ENCODE measurements around the gene LPP. TPM values are rescaled to one million over a fixed set of nuclear protein-coding genes. Genes with fewer than 3 reads are reported as not detected.

The LPP gene
- total and polyA plus RNA-seq, 2 of the 4 experiments (the other 2 are of a cell fraction): 16.0 to 130 TPM

- peak overlapping the region; percentile 64 for H3K14ac ChIP-seq (replicated peaks; ENCODE audit: low read depth, low read length)
- H2AFZ ChIP-seq (replicated peaks; ENCODE audit: low read length, poor library complexity): no peak overlapping the region
- ChIA-PET CTCF (interaction anchor here (0.7 to 1.4 kb wide), 3 partner anchors 12 to 672 kb away, joined by 3 to 6 read pairs (median 3); no protein-coding TSS in a partner anchor), POLR2A (ENCODE audit: unreplicated experiment) (no interaction called here)
- H3K4me2 ChIP-seq (ENCODE audit: low read depth, low read length): no peak overlapping the region
- in situ Hi-C loops (cut with MboI; ENCODE audit: low sequenced_read_pairs): no loop called here
- TF ChIP-seq RAD21 (IDR thresholded peaks at IDR 0.05; ENCODE audit: low read length): no peak
- no peak for TF ChIP-seq RFX5 (IDR thresholded peaks at IDR 0.05; ENCODE audit: low read depth, low read length)
- no peak for TF ChIP-seq RCOR1 (IDR thresholded peaks at IDR 0.05; ENCODE audit: insufficient replicate concordance, low read length)
- no peak for TF ChIP-seq MXI1 (IDR thresholded peaks at IDR 0.05; ENCODE audit: borderline replicate concordance, low read depth, low read length)
- TF ChIP-seq, protein P1, sequence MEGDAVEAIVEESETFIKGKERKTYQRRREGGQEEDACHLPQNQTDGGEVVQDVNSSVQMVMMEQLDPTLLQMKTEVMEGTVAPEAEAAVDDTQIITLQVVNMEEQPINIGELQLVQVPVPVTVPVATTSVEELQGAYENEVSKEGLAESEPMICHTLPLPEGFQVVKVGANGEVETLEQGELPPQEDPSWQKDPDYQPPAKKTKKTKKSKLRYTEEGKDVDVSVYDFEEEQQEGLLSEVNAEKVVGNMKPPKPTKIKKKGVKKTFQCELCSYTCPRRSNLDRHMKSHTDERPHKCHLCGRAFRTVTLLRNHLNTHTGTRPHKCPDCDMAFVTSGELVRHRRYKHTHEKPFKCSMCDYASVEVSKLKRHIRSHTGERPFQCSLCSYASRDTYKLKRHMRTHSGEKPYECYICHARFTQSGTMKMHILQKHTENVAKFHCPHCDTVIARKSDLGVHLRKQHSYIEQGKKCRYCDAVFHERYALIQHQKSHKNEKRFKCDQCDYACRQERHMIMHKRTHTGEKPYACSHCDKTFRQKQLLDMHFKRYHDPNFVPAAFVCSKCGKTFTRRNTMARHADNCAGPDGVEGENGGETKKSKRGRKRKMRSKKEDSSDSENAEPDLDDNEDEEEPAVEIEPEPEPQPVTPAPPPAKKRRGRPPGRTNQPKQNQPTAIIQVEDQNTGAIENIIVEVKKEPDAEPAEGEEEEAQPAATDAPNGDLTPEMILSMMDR (conservative IDR thresholded peaks at IDR 0.05; ENCODE audit: low read depth, low read length): no peak
- TF ChIP-seq CEBPB (IDR thresholded peaks at IDR 0.05; ENCODE audit: low read depth, low read length): no peak
- peak overlapping the region; percentile 9; the same call in 1 of the 3 replicates for H2BK15ac ChIP-seq (ENCODE audit: low read depth, low read length)
- ATAC-seq (ENCODE audit: low read depth): no peak
- H4K20me1 ChIP-seq (ENCODE audit: insufficient read depth, low read length): peaks cover 56% of the 10 kb centered on the region
- no peaks in the 10 kb centered on the region for H3K9me3 ChIP-seq (ENCODE audit: control insufficient read depth, insufficient read depth, low read length)
- H2AK5ac ChIP-seq (ENCODE audit: low read depth, low read length): peak overlapping the region; percentile 90; the same call in 1 of the 2 replicates
- H4K8ac ChIP-seq (ENCODE audit: low read depth in 2 of 2, low read length in 2 of 2): no peak overlapping the region
- H4K91ac ChIP-seq (ENCODE audit: insufficient read depth, low read depth, low read length): peak overlapping the region; percentile 33
- H3K18ac ChIP-seq (ENCODE audit: low read depth, low read length): no peak overlapping the region
- H3K56ac ChIP-seq (ENCODE audit: extremely low read depth, insufficient read depth, low read length): no peak overlapping the region
- peak overlapping the region; percentile 80; the same call in 1 of the 2 replicates for H3K4ac ChIP-seq (ENCODE audit: low read depth, low read length)
- H3K4me3 ChIP-seq (ENCODE audit: insufficient read depth, low read depth, low read length): no peak overlapping the region
- intact Hi-C loops (cut with micrococcal nuclease): no loop called here
- no peak overlapping the region for H3K27ac ChIP-seq (ENCODE audit: insufficient read depth, low read length)
- DNase-seq: no peak
- peak overlapping the region; percentile 15 for H2BK5ac ChIP-seq (ENCODE audit: low read depth, low read length, poor library complexity, severe bottlenecking)
- peak overlapping the region; percentile 62; the same call in 1 of the 2 replicates for H3K23ac ChIP-seq (ENCODE audit: low read depth, low read length)
- H3K4me1 ChIP-seq (ENCODE audit: control insufficient read depth, insufficient read depth, low read length): peaks cover 26% of the 10 kb centered on the region
- H2BK120ac ChIP-seq (ENCODE audit: low read depth, low read length): peak overlapping the region; percentile 25; the same call in 1 of the 2 replicates
- no peaks in the 10 kb centered on the region for H3K27me3 ChIP-seq (ENCODE audit: control insufficient read depth, insufficient read depth, low read length)
- no TSS peak for BruUV-seq (replicated peaks)
- peak overlapping the region; percentile 60; the same call in 1 of the 2 replicates for H2BK20ac ChIP-seq (ENCODE audit: low read depth, low read length)
- H3K9me1 ChIP-seq (ENCODE audit: insufficient read depth, low read length): peaks cover 53% of the 10 kb centered on the region
- H3K9ac ChIP-seq (ENCODE audit: low read depth, low read length): no peak overlapping the region
- H4K5ac ChIP-seq (ENCODE audit: low read depth, low read length): no peak overlapping the region
- H3K79me1 ChIP-seq (ENCODE audit: low read depth in 1 of 2, low read length in 2 of 2): peaks cover 51 to 84% of the 10 kb centered on the region in 2 experiments
- no peak overlapping the region for H2AK9ac ChIP-seq (replicated peaks; ENCODE audit: low read depth, low read length, poor library complexity)
- H3K36me3 ChIP-seq (ENCODE audit: control insufficient read depth, insufficient read depth, low read length): peaks cover 2% of the 10 kb centered on the region
- dilution Hi-C loops (cut with HindIII; ENCODE audit: low sequenced_read_pairs, unreplicated experiment): no loop called here
Measured at GRCh38 chr3:188282871-188283270, 128.9 kb downstream of the LPP start.
